ENCODE data around the gene MAP3K9. TPM values are rescaled to one million over a fixed set of nuclear protein-coding genes. Genes with fewer than 3 reads are reported as not detected.

The MAP3K9 gene
- total RNA-seq, 3 donors from 2014 or later, result 0.16 to 6.3 (median 3.3) TPM

GRCh38 chr14:70748422-70748821 lies 60.9 kb downstream of the MAP3K9 start:
- TF ChIP-seq POLR2A (IDR thresholded peaks at IDR 0.05) (no peak), POLR2AphosphoS5 (IDR thresholded peaks at IDR 0.05) (no peak), CTCF (IDR thresholded peaks at IDR 0.05) (no peak)
- Histone ChIP-seq H3K4me3 (no peak overlapping the region), H3K9me3 (no peaks in the 10 kb centered on the region), H3K36me3 (no peaks in the 10 kb centered on the region), H3K27ac (peak overlapping the region in 1 of 2 donors; percentile 36), H3K4me1 (no peaks in the 10 kb centered on the region), H3K27me3 (no peaks in the 10 kb centered on the region)
- DNase-seq (ENCODE audit: low spot score in 2 of 2), result peak in 1 of 2 donors; percentile 40
- intact Hi-C loops (cut with DNase I; ENCODE audit: low total_unique reads), result no loop called here

- H3K27me3 ChIP-seq, result no peaks in the 10 kb centered on the region
- no peaks in the 10 kb centered on the region for H3K9me3 ChIP-seq
- no peak overlapping the region for H3K27ac ChIP-seq
- no peak overlapping the region for H3K4me3 ChIP-seq
- no peak for TF ChIP-seq POLR2A (IDR thresholded peaks at IDR 0.05)
- no peak for TF ChIP-seq CTCF (IDR thresholded peaks at IDR 0.05)
- TF ChIP-seq POLR2AphosphoS5 (IDR thresholded peaks at IDR 0.05), result no peak
- H3K36me3 ChIP-seq, result no peaks in the 10 kb centered on the region
- intact Hi-C loops (cut with DNase I; ENCODE audit: low total_unique reads), result no loop called here
- no peak for DNase-seq (ENCODE audit: low spot score in 2 of 2)
- H3K4me1 ChIP-seq, result no peaks in the 10 kb centered on the region
Measured at GRCh38 chr14:70744641-70745040, 64.7 kb downstream of the MAP3K9 start.

GRCh38 chr14:70742316-70742715 lies 67.0 kb downstream of the MAP3K9 start:
- H3K9me3 ChIP-seq, result no peaks in the 10 kb centered on the region
- no peak overlapping the region for H3K4me3 ChIP-seq
- H3K27ac ChIP-seq, result no peak overlapping the region
- no peak for DNase-seq (ENCODE audit: low spot score in 2 of 2)
- H3K4me1 ChIP-seq, result no peaks in the 10 kb centered on the region
- intact Hi-C loops (cut with DNase I; ENCODE audit: low total_unique reads), result no loop called here
- no peak for TF ChIP-seq POLR2AphosphoS5 (IDR thresholded peaks at IDR 0.05)
- no peak for TF ChIP-seq POLR2A (IDR thresholded peaks at IDR 0.05)
- TF ChIP-seq CTCF (IDR thresholded peaks at IDR 0.05), result no peak
- no peaks in the 10 kb centered on the region for H3K36me3 ChIP-seq
- no peaks in the 10 kb centered on the region for H3K27me3 ChIP-seq

- Histone ChIP-seq H3K4me1 (no peaks in the 10 kb centered on the region), H3K4me3 (no peak overlapping the region), H3K27me3 (no peaks in the 10 kb centered on the region), H3K27ac (no peak overlapping the region), H3K36me3 (no peaks in the 10 kb centered on the region), H3K9me3 (no peaks in the 10 kb centered on the region)
- DNase-seq (ENCODE audit: low spot score in 2 of 2), result no peak
- intact Hi-C loops (cut with DNase I; ENCODE audit: low total_unique reads), result no loop called here
- no peak for TF ChIP-seq POLR2AphosphoS5 (IDR thresholded peaks at IDR 0.05)
- TF ChIP-seq POLR2A (IDR thresholded peaks at IDR 0.05), result no peak
- no peak for TF ChIP-seq CTCF (IDR thresholded peaks at IDR 0.05)
Measured at GRCh38 chr14:70741482-70741881, 67.8 kb downstream of the MAP3K9 start.

GRCh38 chr14:70735043-70735442 lies 74.3 kb downstream of the MAP3K9 start:
- TF ChIP-seq CTCF (IDR thresholded peaks at IDR 0.05), result no peak
- no peak overlapping the region for H3K27ac ChIP-seq
- no peaks in the 10 kb centered on the region for H3K4me1 ChIP-seq
- no peaks in the 10 kb centered on the region for H3K27me3 ChIP-seq
- H3K9me3 ChIP-seq, result no peaks in the 10 kb centered on the region
- intact Hi-C loops (cut with DNase I; ENCODE audit: low total_unique reads), result no loop called here
- no peak overlapping the region for H3K4me3 ChIP-seq
- H3K36me3 ChIP-seq, result no peaks in the 10 kb centered on the region
- no peak for DNase-seq (ENCODE audit: low spot score in 2 of 2)
